Renal cortex interstitium (tissue), 11 donors: Measurements from ENCODE around the gene PRDM16. TPM values are rescaled to one million over a fixed set of nuclear protein-coding genes. Genes with fewer than 3 reads are reported as not detected.

Source experiments
- DNase-seq, 11 donors: peaks; one replicate each; pipeline ENCODE4 v3.0.0-alpha.2; 2013; ENCODE audit warnings: low read depth in 9 of 11, low spot score in 4 of 11; ENCODE audit errors: extremely low read depth in 1 of 11
- polyA plus RNA-seq, 3 donors: library from polyadenylated mRNA; unstranded; fragments of 120-200 nt; gene quantifications; one replicate each; pipeline ENCODE4 v1.2.1, GENCODE V29; 2013; ENCODE audit not compliant: insufficient read length in 3 of 3

PRDM16 gene
- polyA plus RNA-seq, 3 donors: 5.8 to 14.6 (median 7.3) TPM

DNA sequence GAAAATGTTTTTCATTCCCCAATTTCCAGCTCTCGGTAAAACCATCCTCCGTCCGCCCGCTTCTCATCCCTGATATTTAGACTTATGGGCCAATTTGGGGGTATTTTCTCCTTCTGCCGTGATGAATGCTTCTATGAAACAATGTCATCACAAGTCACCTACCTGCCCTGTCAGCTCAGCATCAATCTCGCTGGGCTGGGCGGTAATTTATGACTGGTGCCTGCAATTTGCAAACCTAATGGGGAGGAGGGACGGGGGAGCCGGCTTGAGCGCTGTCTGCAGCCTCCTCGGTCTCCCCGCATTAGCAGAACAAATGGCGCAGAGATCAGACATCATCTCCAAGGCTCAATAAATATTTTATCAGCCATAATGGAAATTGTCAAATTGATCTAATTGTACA lies 72.1 kb downstream of the PRDM16 start:
- no peak for DNase-seq

DNA sequence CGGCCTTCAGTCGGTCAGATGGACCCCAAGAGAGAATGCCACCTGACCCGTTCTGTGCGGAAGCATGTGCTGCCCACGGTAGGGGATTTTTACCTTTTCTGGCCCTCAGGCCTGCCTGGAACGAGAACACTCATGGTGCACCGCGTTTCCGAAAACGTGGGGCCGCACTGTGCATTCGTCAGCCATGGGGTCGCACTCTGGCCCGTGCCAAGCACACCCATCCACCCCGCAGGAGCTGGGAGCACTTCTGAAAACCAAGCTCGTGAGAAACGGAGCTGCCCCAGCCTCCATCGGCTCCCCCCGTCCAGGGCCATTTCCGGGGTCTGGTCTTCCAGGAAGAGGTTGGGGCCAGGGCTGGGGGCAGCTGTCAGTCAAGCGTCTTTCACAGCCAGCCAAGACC lies 72.8 kb downstream of the PRDM16 start:
- no peak for DNase-seq

DNA sequence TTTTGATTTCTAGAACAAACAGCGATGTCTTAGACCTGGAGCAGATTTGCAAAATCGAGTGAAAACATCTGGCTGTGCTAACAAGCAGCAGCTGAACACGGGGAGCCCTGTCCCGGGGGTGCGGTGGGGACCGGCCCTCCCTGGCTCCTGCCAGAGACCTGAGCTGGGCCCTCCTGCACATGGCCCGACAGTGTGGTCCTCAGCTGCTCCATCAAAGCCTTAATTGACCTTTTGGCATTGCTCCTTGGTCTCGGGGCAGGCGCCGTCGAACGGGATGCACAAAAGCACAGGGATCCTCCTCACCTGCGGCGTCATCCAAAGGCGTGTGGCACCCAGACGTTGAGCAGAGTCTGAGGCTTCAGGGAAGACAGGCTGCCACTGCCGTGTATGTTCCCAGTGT lies 73.2 kb downstream of the PRDM16 start:
- no peak for DNase-seq

DNA sequence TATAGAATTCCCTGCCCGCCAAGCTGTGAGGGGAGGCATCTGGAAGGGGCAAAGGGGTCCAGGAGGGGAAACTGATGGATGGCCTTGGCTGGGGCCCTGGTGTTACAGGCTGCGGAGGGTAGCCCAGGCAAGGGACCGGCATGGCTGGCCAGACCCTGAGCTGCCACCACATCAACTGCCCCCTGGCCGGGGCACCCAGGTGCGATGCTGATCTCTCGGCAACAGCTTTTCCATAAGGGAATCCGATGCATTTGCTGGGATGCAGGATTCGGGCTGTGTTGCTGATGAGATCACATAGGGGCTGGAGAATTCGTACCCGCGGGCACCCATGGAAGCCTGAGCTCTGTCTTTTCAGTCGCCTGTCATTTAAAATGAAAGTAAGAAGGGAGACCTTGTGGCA lies 73.7 kb downstream of the PRDM16 start:
- DNase-seq: no peak

DNA sequence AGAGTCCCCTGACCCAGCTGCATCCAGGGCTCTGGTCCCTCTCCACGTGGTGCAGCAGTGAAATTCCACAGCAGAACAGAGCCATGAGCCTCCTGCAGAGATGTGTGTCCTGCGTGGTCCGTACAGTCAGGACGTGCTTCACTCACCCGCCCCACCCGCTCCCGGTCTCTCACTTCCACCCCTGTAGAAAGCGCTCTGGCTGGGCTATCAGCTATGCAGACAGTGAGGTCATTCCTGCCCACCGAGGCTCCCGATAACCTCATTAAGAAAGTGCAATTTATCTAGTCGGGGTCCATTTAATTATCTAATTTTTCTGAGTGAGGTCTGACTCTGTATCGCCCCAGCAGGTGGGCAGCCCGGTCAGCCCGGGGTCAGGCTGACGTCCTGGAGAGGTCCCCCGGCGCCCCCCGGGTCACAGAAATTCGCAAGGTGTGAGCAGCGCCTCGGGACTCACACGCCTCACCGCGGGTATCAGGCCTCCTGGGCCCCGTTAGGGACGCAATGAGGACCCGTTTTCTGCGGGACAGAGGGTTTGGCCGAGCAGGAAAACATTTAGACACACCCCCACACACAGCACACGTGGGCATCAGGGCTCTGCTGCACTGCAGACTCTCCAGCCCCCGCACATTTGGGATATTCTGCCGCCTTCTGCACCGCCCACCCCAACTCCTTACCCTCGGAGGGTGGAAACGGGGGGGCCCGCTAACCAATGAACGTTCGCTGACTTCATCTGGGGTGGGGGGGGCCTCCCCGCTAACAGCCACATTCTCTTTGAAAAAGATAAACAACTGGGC lies 76.7 kb downstream of the PRDM16 start:
- DNase-seq: no peak

DNA sequence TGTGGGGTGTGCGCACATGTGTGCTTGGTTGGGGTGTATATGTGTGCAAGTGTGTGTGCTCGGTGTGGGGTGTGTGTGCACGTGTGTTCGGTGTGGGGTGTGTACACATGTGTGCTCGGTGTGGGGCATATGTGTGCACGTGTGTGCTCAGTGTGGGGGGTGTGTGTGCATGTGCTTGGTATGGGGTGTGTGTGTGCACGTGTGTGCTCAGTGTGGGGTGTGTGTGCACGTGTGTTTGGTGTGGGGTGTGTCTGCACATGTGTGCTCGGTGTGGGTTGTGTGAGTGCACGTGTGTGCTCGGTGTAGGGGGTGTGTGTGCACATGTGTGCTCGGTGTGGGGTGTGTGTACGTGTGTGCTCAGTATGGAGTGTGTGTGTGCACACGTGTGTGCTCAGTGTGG lies 77.5 kb downstream of the PRDM16 start:
- DNase-seq: no peak

DNA sequence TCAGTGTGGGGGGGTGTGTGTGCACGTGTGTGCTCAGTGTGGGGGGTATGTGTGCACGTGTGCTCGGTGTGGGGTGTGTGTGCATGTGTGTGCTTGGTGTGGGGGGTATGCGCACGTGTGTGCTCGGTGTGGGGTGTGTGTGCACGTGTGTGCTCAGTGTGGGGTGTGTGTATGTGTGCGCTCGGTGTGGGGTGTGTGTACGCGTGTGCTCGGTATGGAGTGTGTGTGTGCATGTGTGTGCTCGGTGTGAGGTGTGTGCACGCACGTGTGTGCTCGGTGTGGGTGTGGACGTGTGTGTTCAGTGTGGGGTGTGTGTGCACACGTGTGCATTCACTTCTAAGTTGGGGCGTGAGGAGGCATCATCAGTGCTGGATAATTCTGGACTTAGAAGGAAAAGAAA lies 77.9 kb downstream of the PRDM16 start:
- DNase-seq: no peak

DNA sequence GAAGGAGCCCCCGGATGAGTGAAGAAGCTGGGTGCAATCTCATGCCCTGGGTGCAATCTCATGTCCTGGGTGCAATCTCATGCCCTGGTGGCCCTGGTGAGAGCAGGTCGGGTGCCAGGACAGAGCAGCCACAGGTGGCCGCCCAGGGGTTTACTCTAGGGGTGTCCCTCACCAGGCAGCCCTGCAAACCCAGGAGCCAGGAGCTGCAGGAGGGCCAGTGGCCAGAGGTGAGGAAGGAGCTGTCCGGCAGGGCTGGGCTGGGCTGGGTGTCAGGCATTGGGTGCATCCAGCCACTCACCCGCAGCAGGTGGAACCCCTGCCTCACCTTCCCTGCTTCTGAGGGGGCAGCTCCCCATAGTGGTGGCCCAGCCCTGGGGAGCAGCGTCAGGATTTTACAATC lies 79.2 kb downstream of the PRDM16 start:
- no peak for DNase-seq

DNA sequence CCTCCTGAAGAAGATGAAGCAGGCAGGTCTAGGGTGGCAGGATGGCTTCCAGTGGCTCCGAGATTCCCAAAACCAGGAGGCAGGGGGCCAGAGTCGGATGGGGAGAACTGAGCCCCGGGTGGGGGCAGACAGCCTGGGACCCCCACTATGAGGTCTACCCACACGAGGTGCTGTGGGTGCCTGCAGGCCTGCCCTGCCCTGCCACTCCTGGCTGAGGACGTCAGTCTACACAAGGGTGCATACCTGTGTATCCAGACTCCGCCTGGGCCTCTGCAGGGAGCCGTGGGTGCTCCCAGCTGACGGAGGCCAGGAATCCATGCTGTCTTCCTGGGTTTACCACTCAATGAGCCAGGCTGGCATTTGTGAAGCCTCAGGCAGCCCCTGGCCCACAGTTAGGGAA lies 80.3 kb downstream of the PRDM16 start:
- DNase-seq: no peak

DNA sequence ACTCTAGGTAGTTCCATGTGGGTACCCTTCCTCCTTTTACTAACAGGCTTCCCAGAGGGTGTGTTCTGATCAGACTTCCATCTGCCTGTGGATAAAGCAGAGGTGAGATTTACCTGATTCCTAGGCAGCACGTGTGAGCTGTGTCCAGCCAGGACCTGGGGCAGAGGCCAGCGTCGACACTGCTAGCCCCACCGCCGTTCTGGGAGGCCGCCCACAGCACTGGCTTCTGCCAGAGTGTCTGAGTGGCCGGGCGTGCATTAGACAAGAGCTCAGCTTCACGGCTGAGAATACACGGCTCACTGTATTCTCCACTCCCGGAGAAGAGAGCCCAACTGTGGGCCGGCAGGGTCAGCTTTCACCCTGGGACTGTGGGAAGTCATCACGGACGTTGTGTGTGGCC lies 82.5 kb downstream of the PRDM16 start:
- no peak for DNase-seq

DNA sequence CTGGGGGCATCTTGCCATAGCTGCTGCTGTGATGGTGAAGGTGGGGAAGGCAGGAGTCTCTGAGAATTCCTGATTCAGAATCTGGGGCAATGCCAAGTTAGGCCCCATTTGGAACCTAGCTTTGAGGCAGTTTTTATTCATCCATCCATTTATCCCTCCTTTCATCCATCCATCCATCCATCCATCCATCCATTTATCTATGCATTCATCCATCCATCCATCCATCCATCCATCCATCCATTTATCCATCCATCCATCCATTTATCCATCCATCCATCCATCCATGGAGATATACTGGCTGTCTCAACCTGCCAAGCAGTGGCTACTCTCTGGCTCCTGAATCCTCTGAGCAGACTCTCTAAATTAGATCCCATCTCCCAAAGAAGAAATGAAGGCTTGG lies 83.1 kb downstream of the PRDM16 start:
- DNase-seq: no peak

DNA sequence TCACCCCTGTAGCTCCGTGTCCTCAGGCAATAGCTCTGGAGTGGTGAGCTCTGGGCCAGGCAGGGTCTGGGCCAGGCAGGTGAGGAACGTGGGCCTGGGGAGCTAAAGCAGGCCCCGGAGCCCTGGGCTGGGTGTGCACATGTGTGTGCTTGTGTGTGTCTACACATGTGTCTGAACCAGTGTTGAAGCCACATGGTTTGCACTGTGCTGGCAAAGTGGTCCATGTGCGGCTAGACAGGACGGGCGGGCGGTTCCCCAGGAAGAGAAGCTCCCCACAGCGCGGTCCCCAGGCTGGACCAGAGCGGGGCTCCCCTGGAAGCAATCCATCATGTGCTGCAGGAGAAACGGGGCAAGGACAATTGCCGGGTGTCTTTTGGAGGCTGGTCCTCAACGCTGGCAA lies 84.2 kb downstream of the PRDM16 start:
- no peak for DNase-seq

DNA sequence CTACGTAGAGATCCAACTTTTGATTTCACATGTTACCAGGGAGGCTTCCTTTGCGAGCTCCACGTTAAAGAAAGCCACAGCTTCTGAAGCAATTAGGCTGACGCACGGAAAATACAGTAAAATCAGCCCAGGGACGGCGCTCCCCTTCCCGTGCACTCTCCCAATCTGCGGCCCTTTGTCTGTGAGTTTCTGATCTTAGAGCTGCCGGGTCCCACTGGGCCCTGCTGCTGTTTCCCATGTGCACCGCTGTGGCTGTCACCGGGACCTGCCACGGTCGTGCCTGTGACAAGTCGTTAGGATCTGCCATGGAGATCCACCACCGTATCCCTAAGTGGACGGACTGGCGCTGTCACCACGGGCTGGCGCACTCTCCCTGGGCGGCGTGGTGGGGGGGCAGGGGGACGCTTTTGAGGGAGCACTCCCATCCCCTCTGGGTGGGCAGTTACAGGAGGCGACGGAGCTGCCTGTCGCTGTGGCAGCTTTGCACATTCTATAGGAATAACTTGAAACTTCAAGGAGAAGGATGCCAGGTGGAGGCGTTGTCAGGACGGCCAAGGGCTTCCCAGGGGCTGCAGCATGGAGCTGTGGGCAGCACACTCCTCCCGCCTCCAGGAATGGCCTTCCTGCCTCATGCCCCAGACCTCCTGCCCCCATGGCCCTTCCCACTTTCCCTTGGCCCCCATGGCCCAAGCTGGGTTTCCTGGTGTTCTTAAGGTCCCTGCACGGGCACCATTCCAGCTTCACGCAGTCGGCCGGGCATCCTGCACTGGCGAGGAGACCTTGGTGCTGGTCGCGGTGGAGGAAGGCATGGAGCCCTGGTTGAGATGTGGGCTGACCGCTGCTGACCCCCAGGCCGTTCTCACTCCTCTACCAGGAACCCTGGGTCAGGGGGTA lies 85.1 kb downstream of the PRDM16 start:
- DNase-seq: no peak

DNA sequence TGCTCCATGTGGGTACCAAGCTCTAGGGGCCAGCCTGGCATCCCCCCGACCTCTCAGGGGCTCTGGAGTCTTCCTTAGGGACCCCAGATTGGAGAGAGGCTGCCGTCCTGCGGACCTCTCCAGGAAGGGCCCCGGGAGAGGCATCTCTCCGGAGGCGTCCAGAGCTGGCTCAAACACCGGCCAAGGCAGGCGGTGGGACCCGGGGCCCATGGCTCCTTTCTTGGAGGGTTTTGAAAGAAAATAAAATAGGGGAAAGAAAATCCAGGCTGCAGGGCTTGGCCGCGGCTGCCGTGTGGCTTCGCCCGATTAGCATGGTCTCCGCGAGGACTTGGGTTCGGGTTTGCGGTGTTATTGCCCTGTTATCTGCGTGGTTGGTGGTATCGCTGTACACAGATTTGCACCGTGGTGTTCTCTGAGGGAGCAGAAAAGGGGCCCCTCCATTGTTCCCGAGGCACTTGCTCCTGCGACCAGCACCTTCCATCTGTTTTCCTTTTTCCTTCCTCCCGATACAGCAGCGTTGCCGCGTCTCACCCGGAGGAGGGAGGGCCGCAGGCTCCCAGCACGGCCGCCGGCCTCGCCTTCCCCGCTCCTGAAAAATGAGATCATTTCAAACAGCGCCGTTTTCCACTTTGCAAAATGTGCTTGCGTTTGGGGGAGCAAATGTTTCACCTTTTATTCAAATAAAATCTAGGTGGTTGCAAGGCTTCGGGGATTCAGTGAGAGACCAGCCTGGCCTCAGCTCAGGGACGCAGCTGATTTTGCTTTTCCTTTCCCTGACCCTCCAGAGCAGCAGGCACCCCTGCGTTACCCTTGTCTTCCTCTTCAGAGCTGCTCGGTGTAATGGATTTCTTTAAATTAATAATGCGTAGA lies 86.3 kb downstream of the PRDM16 start:
- no peak for DNase-seq

DNA sequence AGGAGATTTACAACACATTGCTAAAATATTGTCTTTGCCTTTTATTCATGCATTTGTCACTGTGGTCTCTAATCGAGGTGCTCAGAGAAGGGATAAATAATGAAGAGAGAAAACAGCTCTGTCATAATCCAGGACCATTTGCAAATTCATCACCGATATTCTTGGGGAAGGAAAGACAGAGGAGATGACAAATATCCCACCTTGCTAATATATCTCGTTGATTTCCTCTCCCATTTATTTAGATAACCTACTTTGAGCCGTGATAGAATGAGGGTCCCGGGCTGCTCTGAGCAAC lies 86.9 kb downstream of the PRDM16 start:
- no peak for DNase-seq

DNA sequence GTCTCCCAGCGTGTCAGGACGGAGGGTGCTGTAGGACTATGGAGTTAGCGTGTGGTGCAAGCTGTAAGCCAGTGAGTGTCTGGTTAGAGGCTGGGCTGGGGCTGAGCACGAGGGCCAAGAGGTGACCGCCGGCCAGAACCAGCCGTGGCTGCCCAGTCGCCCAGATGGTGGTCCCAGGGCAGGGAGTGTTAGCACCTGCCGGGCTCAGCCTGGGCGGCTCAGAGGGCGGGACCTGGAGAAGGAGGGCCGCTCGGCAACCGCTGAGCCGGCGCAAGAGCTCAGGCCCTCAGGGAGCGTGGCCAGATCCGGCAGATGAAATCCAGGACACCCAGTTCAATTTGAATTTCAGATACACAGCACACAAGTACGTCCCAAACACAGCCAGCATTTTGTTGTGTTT lies 87.9 kb downstream of the PRDM16 start:
- no peak for DNase-seq

DNA sequence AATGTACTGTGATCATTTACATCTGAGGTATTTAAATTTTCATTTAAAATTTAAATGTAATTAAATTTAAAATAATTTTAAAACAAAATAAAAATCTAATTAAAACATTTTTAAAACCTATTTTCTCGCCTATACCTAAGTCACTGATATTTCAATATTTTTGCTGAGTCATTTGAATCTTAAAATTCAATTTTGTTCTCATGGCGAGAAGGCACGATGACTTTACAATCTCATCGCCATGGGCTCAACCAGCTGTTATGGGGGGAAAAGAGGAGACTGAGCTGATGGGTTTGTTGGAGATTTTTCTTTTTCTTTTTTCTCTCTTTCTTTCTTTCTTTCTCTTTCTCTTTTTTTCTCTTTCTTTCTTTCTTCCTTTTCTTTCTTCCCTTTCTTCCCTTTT lies 89.3 kb downstream of the PRDM16 start:
- no peak for DNase-seq

DNA sequence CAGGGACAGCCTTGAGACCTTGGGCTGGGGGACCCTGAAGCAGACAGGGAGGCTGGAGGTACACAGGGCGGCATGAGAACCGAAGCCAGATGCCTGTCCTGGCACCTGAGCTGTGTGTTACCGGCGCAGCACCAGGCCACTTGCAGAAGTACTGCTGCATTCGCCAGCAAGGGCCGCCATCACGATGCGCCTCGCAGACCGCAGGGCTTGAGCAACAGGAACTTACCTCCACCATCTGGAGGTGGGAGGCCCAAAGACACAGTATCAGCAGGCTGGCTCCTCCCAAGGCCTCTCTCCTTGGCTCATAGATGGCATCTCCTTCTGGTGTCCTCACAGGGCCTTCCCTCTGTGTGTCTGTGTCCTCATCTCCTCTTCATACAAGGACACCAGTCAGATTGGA lies 90.1 kb downstream of the PRDM16 start:
- no peak for DNase-seq

DNA sequence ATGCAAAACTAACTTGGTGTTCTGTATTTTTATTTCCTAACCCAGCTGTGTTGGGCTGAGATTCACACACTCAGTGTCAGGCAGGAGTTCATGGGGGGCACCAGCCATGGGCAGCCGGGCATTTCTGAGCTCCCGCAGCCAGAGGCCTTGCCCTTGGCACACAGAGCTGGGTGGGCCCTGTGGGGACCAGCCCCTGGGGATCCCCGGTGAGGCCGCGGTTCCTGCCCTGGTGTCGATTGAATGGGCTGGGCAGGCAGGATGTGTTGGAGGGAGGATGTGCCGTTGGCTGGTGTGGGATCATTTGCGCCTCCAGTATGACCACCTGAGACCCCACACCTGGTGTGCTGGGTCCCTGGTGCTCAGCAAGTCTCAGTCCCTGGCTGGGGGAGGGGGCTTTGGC lies 91.0 kb downstream of the PRDM16 start:
- DNase-seq: no peak

DNA sequence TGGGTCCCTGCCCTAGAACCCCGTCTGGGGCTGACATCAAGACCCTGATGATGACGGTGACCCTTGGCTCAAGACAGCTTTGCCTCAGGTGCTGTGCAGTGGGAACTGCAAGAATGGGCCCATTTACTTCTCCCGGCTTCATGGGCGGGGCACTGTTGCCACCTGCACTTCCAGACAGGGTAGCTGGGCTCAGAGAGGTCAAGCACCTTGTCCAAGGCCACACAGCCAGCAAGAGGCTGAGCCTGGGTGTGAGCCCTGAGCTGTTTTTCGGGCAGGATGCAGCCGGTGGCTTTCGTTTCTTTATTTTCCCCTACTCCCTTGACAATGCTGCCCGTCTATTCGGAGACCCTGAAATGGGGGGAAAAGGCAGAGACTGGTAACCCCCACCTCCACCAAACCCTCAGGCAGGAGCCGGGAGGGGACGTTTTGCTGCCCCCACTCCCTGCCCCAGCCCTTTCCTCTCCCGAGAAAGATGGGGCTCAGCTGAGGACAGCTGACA lies 91.7 kb downstream of the PRDM16 start:
- no peak for DNase-seq
